ENCODE data around the gene GON7. TPM values are rescaled to one million over a fixed set of nuclear protein-coding genes. Genes with fewer than 3 reads are reported as not detected.

Gene GON7, protein sequence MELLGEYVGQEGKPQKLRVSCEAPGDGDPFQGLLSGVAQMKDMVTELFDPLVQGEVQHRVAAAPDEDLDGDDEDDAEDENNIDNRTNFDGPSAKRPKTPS
- 15.1 and 20.8 TPM in 2 replicates for total RNA-seq

GRCh38 chr14:93206793-93207467 is at the start of gene GON7, which contains the start of gene UBR7:
Gene GON7, minus strand, starts transcription at chr14:93207065. Its CDS starts 28 bp downstream, at chr14:93207037.
Gene UBR7, plus strand, starts transcription at chr14:93207256. Its CDS starts 36 bp downstream, at chr14:93207292.

GRCh38 chr14:93184391-93185348 is 22.2 kb downstream of the GON7 start, which contains the start of the genes LYSET and MOAP1:
Gene LYSET, plus strand, starts transcription at chr14:93185317. Its CDS starts 89 bp downstream, at chr14:93185406.
Gene MOAP1, minus strand, starts transcription at chr14:93184897. Its CDS starts 655 bp downstream, at chr14:93184242.

Other genes with a start within 250 kb of the GON7 start
- 17.7 and 22.8 TPM in 2 replicates for gene ITPK1, start 91.1 kb downstream of the GON7 start, total RNA-seq
- gene MOAP1, start 22.2 kb downstream of the GON7 start, total RNA-seq: 13.4 and 18.0 TPM in 2 replicates
- 8.9 and 9.0 TPM in 2 replicates for gene LYSET, start 21.7 kb downstream of the GON7 start, total RNA-seq
- 35.1 and 45.1 TPM in 2 replicates for gene UBR7, start 191 bp upstream of the GON7 start, total RNA-seq
- gene BTBD7, start 126.0 kb upstream of the GON7 start, total RNA-seq: 25.9 and 27.3 TPM in 2 replicates
- not detected in 2 replicates for gene COX8C, start 140.1 kb upstream of the GON7 start, total RNA-seq
- gene UNC79, start 223.9 kb upstream of the GON7 start, total RNA-seq: under 0.01 TPM in 2 replicates